ENCODE results near the gene FOXK1. TPM values are rescaled to one million over a fixed set of nuclear protein-coding genes. Genes with fewer than 3 reads are reported as not detected.
A peak's percentile ranks its signal among the peaks of the same experiment; 100 is the strongest.

Gene FOXK1
- total RNA-seq, 2 donors from 2014 or later: 34.3 to 62.4 TPM

- H3K4me3 ChIP-seq: no peak overlapping the region
- H3K27me3 ChIP-seq (replicated peaks; ENCODE audit: insufficient read depth): no peaks in the 10 kb centered on the region
- DNase-seq (ENCODE audit: low spot score): no peak
- H3K27ac ChIP-seq: peak overlapping the region; percentile 16 to 17
- no peak for ATAC-seq (ENCODE audit: insufficient number of reproducible peaks, low FRiP score, low read depth)
- peaks cover under 1% of the 10 kb centered on the region for H3K36me3 ChIP-seq
- H3K4me1 ChIP-seq (ENCODE audit: control insufficient read depth in 1 of 2, low read depth in 2 of 2): peaks cover 28 to 56% of the 10 kb centered on the region in 2 donors
- TF ChIP-seq, protein P1, sequence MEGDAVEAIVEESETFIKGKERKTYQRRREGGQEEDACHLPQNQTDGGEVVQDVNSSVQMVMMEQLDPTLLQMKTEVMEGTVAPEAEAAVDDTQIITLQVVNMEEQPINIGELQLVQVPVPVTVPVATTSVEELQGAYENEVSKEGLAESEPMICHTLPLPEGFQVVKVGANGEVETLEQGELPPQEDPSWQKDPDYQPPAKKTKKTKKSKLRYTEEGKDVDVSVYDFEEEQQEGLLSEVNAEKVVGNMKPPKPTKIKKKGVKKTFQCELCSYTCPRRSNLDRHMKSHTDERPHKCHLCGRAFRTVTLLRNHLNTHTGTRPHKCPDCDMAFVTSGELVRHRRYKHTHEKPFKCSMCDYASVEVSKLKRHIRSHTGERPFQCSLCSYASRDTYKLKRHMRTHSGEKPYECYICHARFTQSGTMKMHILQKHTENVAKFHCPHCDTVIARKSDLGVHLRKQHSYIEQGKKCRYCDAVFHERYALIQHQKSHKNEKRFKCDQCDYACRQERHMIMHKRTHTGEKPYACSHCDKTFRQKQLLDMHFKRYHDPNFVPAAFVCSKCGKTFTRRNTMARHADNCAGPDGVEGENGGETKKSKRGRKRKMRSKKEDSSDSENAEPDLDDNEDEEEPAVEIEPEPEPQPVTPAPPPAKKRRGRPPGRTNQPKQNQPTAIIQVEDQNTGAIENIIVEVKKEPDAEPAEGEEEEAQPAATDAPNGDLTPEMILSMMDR (IDR thresholded peaks at IDR 0.05): no peak
- no peaks in the 10 kb centered on the region for H3K9me3 ChIP-seq
Measured at GRCh38 chr7:4749363-4749762, 67.3 kb downstream of the FOXK1 start.

- Histone ChIP-seq H3K4me3 (no peak overlapping the region), H3K4me1 (ENCODE audit: control insufficient read depth in 1 of 2, low read depth in 2 of 2) (peaks cover 24 to 52% of the 10 kb centered on the region in 2 donors), H3K36me3 (peaks cover 5% of the 10 kb centered on the region), H3K27me3 (replicated peaks; ENCODE audit: insufficient read depth) (no peaks in the 10 kb centered on the region), H3K27ac (peak overlapping the region in 1 of 2 donors; percentile 17), H3K9me3 (no peaks in the 10 kb centered on the region)
- TF ChIP-seq, protein P1 (IDR thresholded peaks at IDR 0.05): no peak
- DNase-seq (ENCODE audit: low spot score) (no peak), ATAC-seq (ENCODE audit: insufficient number of reproducible peaks, low FRiP score, low read depth) (no peak)
Measured at GRCh38 chr7:4749798-4750197, 67.7 kb downstream of the FOXK1 start.

- Histone ChIP-seq H3K27me3 (replicated peaks; ENCODE audit: insufficient read depth) (no peaks in the 10 kb centered on the region), H3K36me3 (peaks cover 20% of the 10 kb centered on the region), H3K4me1 (ENCODE audit: control insufficient read depth in 1 of 2, low read depth in 2 of 2) (peaks cover 16 to 39% of the 10 kb centered on the region in 2 donors), H3K4me3 (peak overlapping the region; percentile 3), H3K27ac (peak overlapping the region; percentile 17 to 54), H3K9me3 (no peaks in the 10 kb centered on the region)
- TF ChIP-seq, protein P1 (IDR thresholded peaks at IDR 0.05): no peak
- DNase-seq (ENCODE audit: low spot score) (no peak), ATAC-seq (ENCODE audit: insufficient number of reproducible peaks, low FRiP score, low read depth) (no peak)
Measured at GRCh38 chr7:4751398-4751947, 69.4 kb downstream of the FOXK1 start.

DNA sequence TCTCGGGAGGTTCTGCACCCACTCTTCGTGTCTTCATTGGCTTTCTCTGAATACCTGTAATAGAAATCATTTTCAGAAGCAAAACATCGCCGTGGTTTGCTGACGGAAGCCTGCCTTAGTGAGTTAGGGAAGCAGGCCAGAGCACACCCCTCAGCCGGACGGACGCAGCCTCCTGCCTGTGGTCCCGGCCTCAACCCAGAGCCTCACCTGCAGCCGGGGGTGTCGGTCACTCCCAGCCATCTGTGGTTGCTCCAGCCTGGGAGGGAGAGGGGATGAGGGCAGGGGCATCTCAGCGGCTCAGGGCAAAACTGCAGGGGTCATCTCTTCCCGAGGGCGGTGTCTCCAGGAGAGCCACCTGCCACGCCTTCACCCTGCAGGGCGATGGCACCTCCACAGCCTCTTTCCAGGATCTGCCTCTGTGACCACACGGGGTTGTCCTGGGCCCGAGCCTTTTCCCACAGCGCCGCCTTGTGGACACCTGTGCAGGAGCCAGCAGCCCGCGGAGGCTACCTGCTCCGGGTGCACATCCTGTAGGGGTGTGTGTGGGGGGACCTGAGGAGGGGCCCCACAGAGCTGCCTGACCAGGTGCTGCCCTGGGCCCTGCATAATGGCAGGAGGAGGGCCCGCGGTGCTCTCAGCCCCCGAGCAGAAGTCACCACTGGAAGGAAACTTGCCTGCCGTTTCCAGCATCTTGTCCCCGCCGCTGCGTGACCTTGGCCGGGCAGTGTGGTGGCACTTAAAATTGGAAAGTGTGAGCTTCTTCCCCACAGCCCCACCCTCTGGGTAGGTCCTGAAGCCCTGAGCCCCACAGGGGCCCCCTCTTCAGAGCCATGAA, 71.7 kb downstream of the FOXK1 start:
- H3K9me3 ChIP-seq: no peaks in the 10 kb centered on the region
- peak; percentile 48 for ATAC-seq (ENCODE audit: insufficient number of reproducible peaks, low FRiP score, low read depth)
- no peak overlapping the region for H3K4me3 ChIP-seq
- H3K27me3 ChIP-seq (replicated peaks; ENCODE audit: insufficient read depth): no peaks in the 10 kb centered on the region
- no peak overlapping the region for H3K27ac ChIP-seq
- DNase-seq (ENCODE audit: low spot score): no peak
- TF ChIP-seq, protein P1 (IDR thresholded peaks at IDR 0.05): peak; percentile 87
- H3K4me1 ChIP-seq (ENCODE audit: control insufficient read depth in 1 of 2, low read depth in 2 of 2): peaks cover 5 to 27% of the 10 kb centered on the region in 2 donors
- peaks cover 40% of the 10 kb centered on the region for H3K36me3 ChIP-seq

DNA sequence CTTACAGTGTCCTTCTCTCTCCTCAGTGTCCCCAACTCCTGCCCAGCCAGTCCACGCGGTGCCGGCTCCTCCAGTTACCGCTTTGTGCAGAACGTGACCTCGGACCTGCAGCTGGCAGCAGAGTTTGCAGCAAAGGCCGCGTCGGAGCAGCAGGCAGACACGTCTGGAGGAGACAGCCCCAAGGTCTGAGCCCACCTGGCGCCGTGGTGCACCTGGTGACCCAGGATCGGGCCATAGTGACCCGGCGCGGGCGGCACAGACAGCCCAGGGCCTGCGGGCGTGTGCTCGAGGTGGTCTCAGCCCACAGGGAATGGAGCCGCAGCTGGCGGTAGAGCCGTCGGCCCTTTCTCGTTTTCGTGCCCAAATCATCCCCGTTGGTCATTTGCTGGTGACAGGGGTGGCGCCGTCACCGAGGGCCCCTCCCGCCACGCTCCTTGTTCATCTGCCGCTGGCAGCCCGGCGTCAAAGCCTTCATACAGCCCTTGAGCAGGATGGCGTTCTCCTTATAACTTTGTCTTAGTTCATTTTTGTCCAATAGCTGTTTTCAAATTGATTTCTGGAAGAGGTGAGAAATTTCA, 72.4 kb downstream of the FOXK1 start:
- Histone ChIP-seq H3K4me3 (no peak overlapping the region), H3K27me3 (replicated peaks; ENCODE audit: insufficient read depth) (no peaks in the 10 kb centered on the region), H3K4me1 (ENCODE audit: control insufficient read depth in 1 of 2, low read depth in 2 of 2) (peaks cover 5 to 27% of the 10 kb centered on the region in 2 donors), H3K9me3 (no peaks in the 10 kb centered on the region), H3K36me3 (peaks cover 47% of the 10 kb centered on the region), H3K27ac (no peak overlapping the region)
- TF ChIP-seq, protein P1 (IDR thresholded peaks at IDR 0.05): no peak
- ATAC-seq (ENCODE audit: insufficient number of reproducible peaks, low FRiP score, low read depth): no peak
- DNase-seq (ENCODE audit: low spot score): no peak
